Glutamatergic neuron (in vitro differentiated cells): ENCODE results near the gene ZFYVE28. TPM values are rescaled to one million over a fixed set of nuclear protein-coding genes. Genes with fewer than 3 reads are reported as not detected.
A peak's percentile ranks its signal among the peaks of the same experiment; 100 is the strongest.

Experiments
- DNase-seq: peaks from one replicate; pipeline ENCODE4 v3.0.0; 2022
- H3K27ac Mint-ChIP-seq: one replicate; pipeline ENCODE4 v1.8.0; 2020; ENCODE audit warnings: mild to moderate bottlenecking, mixed read lengths, inconsistent platforms; ENCODE audit not compliant: unreplicated experiment
- H3K27me3 Mint-ChIP-seq: one replicate; pipeline ENCODE4 v1.8.0; 2020; ENCODE audit warnings: mild to moderate bottlenecking, moderate library complexity, mixed read lengths, inconsistent platforms; ENCODE audit not compliant: unreplicated experiment
- H3K36me3 Mint-ChIP-seq: one replicate; pipeline ENCODE4 v1.8.0; 2020; ENCODE audit warnings: mild to moderate bottlenecking, mixed read lengths, inconsistent platforms; ENCODE audit not compliant: unreplicated experiment
- H3K4me1 Mint-ChIP-seq: one replicate; pipeline ENCODE4 v1.8.0; 2020; ENCODE audit warnings: mild to moderate bottlenecking, low read depth, mixed read lengths, inconsistent platforms; ENCODE audit not compliant: unreplicated experiment
- H3K4me3 Mint-ChIP-seq: one replicate; pipeline ENCODE4 v1.8.0; 2020; ENCODE audit warnings: mild to moderate bottlenecking, mixed read lengths, inconsistent platforms; ENCODE audit not compliant: unreplicated experiment
- H3K9me3 Mint-ChIP-seq: one replicate; pipeline ENCODE4 v1.8.0; 2020; ENCODE audit warnings: mild to moderate bottlenecking, moderate library complexity, mixed read lengths, inconsistent platforms; ENCODE audit not compliant: unreplicated experiment
- CTCF ChIP-seq: fragments of 200-600 bp; sonication (generic); IDR thresholded peaks from one replicate; pipeline ENCODE4 v1.5.0; 2021; ENCODE audit not compliant: partially characterized antibody, unreplicated experiment
- total RNA-seq: library from RNA; stranded (reverse); fragmentation: NEBNext Ultra II Directional; extraction: Animal tissue kit (Norgen Biotek cat#: 25700); gene quantifications from one replicate; pipeline ENCODE4 v1.2.1, GENCODE V29; 2021; ENCODE audit not compliant: unreplicated experiment

Gene ZFYVE28
- total RNA-seq, 1 donor from 2014 or later: 4.8 TPM

- Mint-ChIP-seq H3K36me3 (no peaks in the 10 kb centered on the region), H3K27me3 (peaks cover 1% of the 10 kb centered on the region), H3K4me1 (peaks cover 8% of the 10 kb centered on the region), H3K4me3 (no peak overlapping the region), H3K27ac (no peak overlapping the region), H3K9me3 (peaks cover 1% of the 10 kb centered on the region)
- DNase-seq: peak; percentile 13
- no peak for TF ChIP-seq CTCF
Measured at GRCh38 chr4:2264481-2265041, 153.9 kb downstream of the ZFYVE28 start.

- DNase-seq: no peak
- no peak for TF ChIP-seq CTCF
- Mint-ChIP-seq H3K4me1 (peaks cover 5% of the 10 kb centered on the region), H3K9me3 (peaks cover 1% of the 10 kb centered on the region), H3K27ac (no peak overlapping the region), H3K4me3 (no peak overlapping the region), H3K36me3 (no peaks in the 10 kb centered on the region), H3K27me3 (peaks cover 1% of the 10 kb centered on the region)
Measured at GRCh38 chr4:2263926-2264321, 154.5 kb downstream of the ZFYVE28 start.

GRCh38 chr4:2262944-2263250, 155.5 kb downstream of the ZFYVE28 start:
- Mint-ChIP-seq H3K4me1 (peaks cover 5% of the 10 kb centered on the region), H3K27me3 (no peaks in the 10 kb centered on the region), H3K9me3 (peaks cover 1% of the 10 kb centered on the region), H3K36me3 (no peaks in the 10 kb centered on the region), H3K27ac (peak overlapping the region; percentile 28), H3K4me3 (peak overlapping the region; percentile 68)
- TF ChIP-seq CTCF: no peak
- no peak for DNase-seq

GRCh38 chr4:2262145-2262943, 156.1 kb downstream of the ZFYVE28 start:
- no peaks in the 10 kb centered on the region for H3K27me3 Mint-ChIP-seq
- no peak for TF ChIP-seq CTCF
- H3K4me1 Mint-ChIP-seq: peaks cover 8% of the 10 kb centered on the region
- peak; percentile 97 for DNase-seq
- peak overlapping the region; percentile 76 for H3K4me3 Mint-ChIP-seq
- no peaks in the 10 kb centered on the region for H3K36me3 Mint-ChIP-seq
- H3K27ac Mint-ChIP-seq: peak overlapping the region; percentile 66
- H3K9me3 Mint-ChIP-seq: peaks cover 3% of the 10 kb centered on the region

GRCh38 chr4:2261853-2262144, 156.6 kb downstream of the ZFYVE28 start, which contains the start of gene MXD4:
TSS of gene MXD4 (minus strand) at chr4:2262109. CDS start at chr4:2261980, 129 bp downstream.
- Mint-ChIP-seq H3K27me3 (no peaks in the 10 kb centered on the region), H3K36me3 (no peaks in the 10 kb centered on the region), H3K27ac (peak within 1 kb of the TSS; percentile 66)

More at GRCh38 chr4:2261853-2262144, 156.6 kb downstream of the ZFYVE28 start, which contains the start of gene MXD4:
- Mint-ChIP-seq H3K9me3 (peaks cover 3% of the 10 kb centered on the region), H3K4me1 (peaks cover 11% of the 10 kb centered on the region), H3K4me3 (peak within 1 kb of the TSS; percentile 76)
- no peak for DNase-seq
- no peak for TF ChIP-seq CTCF
